Thoracic aorta (tissue), 2 donors: Measurements from ENCODE around the gene LPIN2. TPM values are rescaled to one million over a fixed set of nuclear protein-coding genes. Genes with fewer than 3 reads are reported as not detected.
"Not testable (repeated sequence)": the region's sequence is repeated elsewhere in the genome, so short reads cannot be mapped to it uniquely, and the experiment has no call there.

Source experiments
- ATAC-seq: fragments of 150-250 bp; one replicate; pipeline ENCODE4 v1.8.0; 2017; ENCODE audit warnings: low read depth; ENCODE audit not compliant: insufficient number of reproducible peaks, low FRiP score
- DNase-seq: peaks from one replicate; pipeline ENCODE4 v3.0.0-alpha.2; 2020; ENCODE audit warnings: low spot score
- H3K27ac ChIP-seq, 2 donors: fragments of 200-600 bp; sonication (generic); 1 replicate in 1 of 2; 2 replicates in 1 of 2; pipeline ENCODE4 v1.5.1; 2016; ENCODE audit warnings: mild to moderate bottlenecking in 2 of 2, moderate library complexity in 2 of 2
- H3K27me3 ChIP-seq: fragments of 200-600 bp; sonication (generic); replicated peaks from 2 replicates; pipeline ENCODE4 v1.6.0; 2016; ENCODE audit warnings: mild to moderate bottlenecking; ENCODE audit not compliant: insufficient read depth
- H3K36me3 ChIP-seq: fragments of 200-600 bp; sonication (generic); one replicate; pipeline ENCODE4 v1.5.1; 2016
- H3K4me1 ChIP-seq, 2 donors: fragments of 200-600 bp; sonication (generic); 1 replicate in 1 of 2; 2 replicates in 1 of 2; pipeline versions ENCODE4 v1.5.1 to v1.6.0; 2016; ENCODE audit warnings: low read depth in 2 of 2, mild to moderate bottlenecking in 1 of 2; ENCODE audit not compliant: control insufficient read depth in 1 of 2
- H3K4me3 ChIP-seq: fragments of 200-600 bp; sonication (generic); 2 replicates; pipeline ENCODE4 v1.5.1; 2016; ENCODE audit warnings: mild to moderate bottlenecking
- H3K9me3 ChIP-seq: fragments of 200-600 bp; sonication (generic); 2 replicates; pipeline ENCODE4 v1.5.1; 2016
- total RNA-seq, 2 donors: library from RNA; depleted of rRNA; stranded (reverse); fragments of >200 nt; gene quantifications; one replicate each; pipeline versions ENCODE4 v1.1.0 to v1.2.3, GENCODE V29; 2016
- TF ChIP-seq, protein P1 (sequence below): fragments of 200-600 bp; sonication (generic); IDR thresholded peaks from one replicate; pipeline ENCODE4 v1.5.1; 2019; ENCODE audit warnings: antibody characterized with exemption

LPIN2 gene
- total RNA-seq, 2 donors from 2014 or later, result 30.6 to 42.3 TPM

DNA sequence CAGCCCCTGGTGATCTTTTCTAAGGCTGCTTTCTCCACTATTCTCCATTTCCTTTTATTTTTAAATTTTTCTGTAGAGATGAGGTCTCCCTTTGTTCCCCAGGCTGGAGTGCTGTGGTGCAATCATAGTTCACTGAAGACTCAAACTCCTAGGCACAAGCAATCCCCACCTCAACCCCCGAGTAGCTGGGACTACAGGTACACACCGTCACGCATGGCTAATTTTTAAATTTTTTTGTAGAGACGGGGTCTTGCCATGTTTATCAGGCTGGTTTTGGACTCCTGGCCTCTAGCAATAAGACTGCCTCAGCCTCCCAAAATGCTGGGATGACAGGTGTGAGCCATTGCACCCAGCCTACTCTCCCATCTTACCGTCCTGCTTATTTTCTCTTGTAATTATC, 22.7 kb upstream of the LPIN2 start:
- no peak overlapping the region for H3K4me3 ChIP-seq
- TF ChIP-seq, protein P1, sequence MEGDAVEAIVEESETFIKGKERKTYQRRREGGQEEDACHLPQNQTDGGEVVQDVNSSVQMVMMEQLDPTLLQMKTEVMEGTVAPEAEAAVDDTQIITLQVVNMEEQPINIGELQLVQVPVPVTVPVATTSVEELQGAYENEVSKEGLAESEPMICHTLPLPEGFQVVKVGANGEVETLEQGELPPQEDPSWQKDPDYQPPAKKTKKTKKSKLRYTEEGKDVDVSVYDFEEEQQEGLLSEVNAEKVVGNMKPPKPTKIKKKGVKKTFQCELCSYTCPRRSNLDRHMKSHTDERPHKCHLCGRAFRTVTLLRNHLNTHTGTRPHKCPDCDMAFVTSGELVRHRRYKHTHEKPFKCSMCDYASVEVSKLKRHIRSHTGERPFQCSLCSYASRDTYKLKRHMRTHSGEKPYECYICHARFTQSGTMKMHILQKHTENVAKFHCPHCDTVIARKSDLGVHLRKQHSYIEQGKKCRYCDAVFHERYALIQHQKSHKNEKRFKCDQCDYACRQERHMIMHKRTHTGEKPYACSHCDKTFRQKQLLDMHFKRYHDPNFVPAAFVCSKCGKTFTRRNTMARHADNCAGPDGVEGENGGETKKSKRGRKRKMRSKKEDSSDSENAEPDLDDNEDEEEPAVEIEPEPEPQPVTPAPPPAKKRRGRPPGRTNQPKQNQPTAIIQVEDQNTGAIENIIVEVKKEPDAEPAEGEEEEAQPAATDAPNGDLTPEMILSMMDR, result no peak
- H3K9me3 ChIP-seq, result no peaks in the 10 kb centered on the region
- DNase-seq (no peak), ATAC-seq (no peak)
- H3K4me1 ChIP-seq, result no peaks in the 10 kb centered on the region
- no peaks in the 10 kb centered on the region for H3K27me3 ChIP-seq
- H3K27ac ChIP-seq, result no peak overlapping the region
- no peaks in the 10 kb centered on the region for H3K36me3 ChIP-seq

DNA sequence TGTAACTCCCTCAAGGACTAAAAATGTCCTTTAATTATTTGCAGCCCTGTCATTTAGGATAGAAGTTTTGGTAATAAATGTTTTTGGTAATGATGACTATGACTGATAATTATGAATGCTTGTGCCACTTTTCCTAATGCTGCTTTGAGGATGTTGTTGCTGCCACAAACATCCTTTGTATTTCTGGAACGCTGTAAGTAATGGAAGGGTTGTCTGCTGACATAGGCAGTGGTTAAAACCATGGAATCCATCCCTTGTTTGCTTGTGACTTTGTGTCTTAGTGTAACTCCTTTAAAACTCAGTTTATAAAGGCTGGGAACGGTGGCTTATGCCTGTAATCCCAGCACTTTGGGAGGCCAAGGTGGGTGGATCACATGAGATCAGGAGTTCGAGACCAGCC, 19.8 kb upstream of the LPIN2 start:
- Histone ChIP-seq H3K9me3 (no peaks in the 10 kb centered on the region), H3K27ac (no peak overlapping the region), H3K27me3 (no peaks in the 10 kb centered on the region), H3K4me1 (peaks cover 6 to 9% of the 10 kb centered on the region in 2 donors), H3K36me3 (no peaks in the 10 kb centered on the region), H3K4me3 (no peak overlapping the region)
- TF ChIP-seq, protein P1, result no peak
- ATAC-seq (no peak), DNase-seq (no peak)

DNA sequence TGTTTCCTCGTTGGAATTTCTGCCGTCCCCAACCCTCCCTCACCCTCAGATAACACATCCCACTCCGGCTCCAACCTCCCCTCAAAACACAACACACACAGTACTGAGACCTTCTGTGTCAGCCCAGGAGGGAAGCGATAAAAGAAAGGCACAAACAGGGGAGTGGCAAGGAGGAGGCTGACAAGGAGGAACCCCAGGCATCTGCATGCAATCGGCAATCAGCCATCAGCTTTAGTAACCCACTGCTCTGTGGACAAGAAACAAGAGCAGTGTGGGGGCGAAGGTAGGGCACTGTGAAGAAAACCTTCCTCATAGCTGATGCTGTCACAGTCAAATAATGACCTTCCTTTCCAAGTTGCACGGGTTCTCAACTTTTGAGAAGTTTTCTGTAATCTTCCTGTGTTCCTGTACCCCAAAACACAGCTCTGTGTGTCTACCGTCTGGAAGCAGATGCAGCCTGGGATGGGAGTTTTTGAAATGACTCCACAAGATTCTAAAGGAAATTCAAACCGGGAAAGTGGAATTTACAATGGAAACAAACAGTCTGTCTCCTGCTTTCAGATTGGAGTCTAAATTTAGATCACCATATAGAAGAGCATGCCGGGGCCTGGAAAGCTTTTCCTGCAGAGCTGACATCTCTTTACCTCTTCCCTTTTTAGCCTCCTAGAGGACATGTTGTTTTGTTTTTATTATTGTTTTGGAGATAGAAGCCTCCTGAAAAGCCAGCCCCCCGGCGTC, 16.4 kb upstream of the LPIN2 start:
- peak overlapping the region; percentile 11 for H3K4me3 ChIP-seq
- H3K36me3 ChIP-seq, result no peaks in the 10 kb centered on the region
- H3K9me3 ChIP-seq, result no peaks in the 10 kb centered on the region
- DNase-seq (no peak), ATAC-seq (no peak)
- H3K27me3 ChIP-seq, result no peaks in the 10 kb centered on the region
- H3K27ac ChIP-seq, result no peak overlapping the region
- TF ChIP-seq, protein P1, result no peak
- H3K4me1 ChIP-seq, result peaks cover 6 to 9% of the 10 kb centered on the region in 2 donors

DNA sequence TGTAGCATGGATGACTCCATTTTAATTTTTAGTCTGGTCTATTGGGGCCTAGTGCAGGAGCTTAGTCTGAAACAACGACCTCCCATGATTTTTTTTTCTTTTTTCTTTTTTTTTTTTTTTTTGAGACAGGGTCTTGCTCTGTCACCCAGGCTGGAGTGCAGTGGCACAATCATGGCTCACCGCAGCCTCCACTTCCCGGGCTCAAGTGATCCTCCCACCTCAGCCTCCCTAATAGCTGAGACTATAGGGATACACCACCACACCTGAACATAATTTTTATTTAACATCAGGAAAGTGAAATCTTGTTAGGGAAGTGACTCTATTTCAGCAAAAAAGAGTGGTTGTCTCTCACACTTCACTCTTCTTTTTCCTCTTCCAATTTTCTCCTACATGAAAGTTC, 15.2 kb upstream of the LPIN2 start:
- H3K4me3 ChIP-seq, H3K27me3 ChIP-seq, H3K4me1 ChIP-seq, H3K36me3 ChIP-seq, DNase-seq, H3K9me3 ChIP-seq, H3K27ac ChIP-seq, ATAC-seq: not testable (repeated sequence)

DNA sequence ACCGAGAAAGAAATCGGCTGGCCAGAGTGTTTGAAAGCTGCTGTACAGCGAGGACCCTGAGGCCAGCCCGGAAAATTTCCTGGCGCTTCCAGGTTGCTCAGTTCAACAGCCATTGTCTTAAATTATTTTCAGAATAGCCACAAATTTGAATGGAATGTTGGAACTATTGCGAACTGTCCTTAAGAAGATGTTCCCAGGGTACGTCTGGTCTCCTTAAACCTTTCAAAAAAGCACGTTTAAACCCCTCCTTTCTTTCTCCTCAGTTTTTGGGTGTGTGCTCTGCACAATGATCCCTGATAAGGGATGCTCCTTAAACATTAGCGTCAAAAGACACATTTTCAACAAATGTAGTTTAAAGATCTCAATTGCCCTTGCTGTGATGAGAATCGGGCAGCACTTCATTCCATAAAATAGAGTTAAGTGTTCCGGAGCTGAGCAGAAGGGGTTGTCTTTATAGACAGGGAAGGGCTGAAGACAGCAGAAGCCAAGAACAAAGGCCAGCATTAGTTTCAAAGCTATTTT, 14.5 kb upstream of the LPIN2 start:
- no peaks in the 10 kb centered on the region for H3K27me3 ChIP-seq
- ATAC-seq, result no peak
- H3K4me3 ChIP-seq, result no peak overlapping the region
- TF ChIP-seq, protein P1, result no peak
- peaks cover 6 to 9% of the 10 kb centered on the region in 2 donors for H3K4me1 ChIP-seq
- DNase-seq, result no peak
- no peaks in the 10 kb centered on the region for H3K36me3 ChIP-seq
- H3K27ac ChIP-seq, result no peak overlapping the region
- no peaks in the 10 kb centered on the region for H3K9me3 ChIP-seq
